IMR-90 (cell line): ENCODE results near the gene DNM2. TPM values are rescaled to one million over a fixed set of nuclear protein-coding genes. Genes with fewer than 3 reads are reported as not detected.

Experiments used
- ATAC-seq: fragments of 200-7000 bp; cut with Tn5 transposase; 2 replicates; pipeline ENCODE4 v1.9.1; 2020; ENCODE audit warnings: low read depth, mild to moderate bottlenecking, moderate library complexity
- BruUV-seq: library from RNA; stranded (reverse); fragments of 400-500 nt; replicated peaks from 2 replicates; lab custom pipeline; 2021; lab: Mats Ljungman, UMichigan
- CTCF ChIA-PET: fragments of 300-600 bp; formaldehyde crosslinking; extraction: SDS; loops from one replicate; lab custom pipeline; 2021; ENCODE audit warnings: antibody characterized with exemption; lab: Yijun Ruan, JAX
- POLR2A ChIA-PET: fragments of 300-600 bp; sonication (Branson Sonifier 250); formaldehyde crosslinking; loops from one replicate; lab custom pipeline; 2022; ENCODE audit warnings: antibody characterized with exemption; ENCODE audit not compliant: unreplicated experiment; lab: Charles Lee
- DNase-seq: peaks from one replicate; pipeline ENCODE4 v3.0.0; 2013
- H2AFZ ChIP-seq: replicated peaks from 2 replicates; pipeline ENCODE3; 2013; ENCODE audit warnings: low read length, mild to moderate bottlenecking; ENCODE audit not compliant: poor library complexity
- H2AK5ac ChIP-seq: 2 replicates; pipeline ENCODE4 v1.6.1; 2013; ENCODE audit warnings: low read depth, low read length, inconsistent platforms
- H2AK9ac ChIP-seq: replicated peaks from 2 replicates; pipeline ENCODE3; 2013; ENCODE audit warnings: mild to moderate bottlenecking, low read depth, low read length, moderate library complexity; ENCODE audit not compliant: poor library complexity
- H2BK120ac ChIP-seq: 2 replicates; pipeline ENCODE4 v1.6.1; 2013; ENCODE audit warnings: low read depth, low read length, inconsistent platforms
- H2BK15ac ChIP-seq: 3 replicates; pipeline ENCODE4 v1.6.1; 2013; ENCODE audit warnings: low read depth, low read length, inconsistent platforms
- H2BK20ac ChIP-seq: 2 replicates; pipeline ENCODE4 v1.6.1; 2013; ENCODE audit warnings: low read depth, mild to moderate bottlenecking, inconsistent platforms, low read length, moderate library complexity
- H2BK5ac ChIP-seq: 2 replicates; pipeline ENCODE4 v1.6.1; 2013; ENCODE audit warnings: mild to moderate bottlenecking, low read depth, low read length, inconsistent platforms; ENCODE audit not compliant: poor library complexity, severe bottlenecking
- H3K14ac ChIP-seq: replicated peaks from 2 replicates; pipeline ENCODE4 v1.6.1; 2013; ENCODE audit warnings: low read depth, low read length, inconsistent platforms
- H3K18ac ChIP-seq: 2 replicates; pipeline ENCODE4 v1.6.1; 2013; ENCODE audit warnings: low read depth, low read length, control low read depth
- H3K23ac ChIP-seq: 2 replicates; pipeline ENCODE4 v1.6.1; 2013; ENCODE audit warnings: low read depth, low read length, inconsistent platforms
- H3K27ac ChIP-seq: 2 replicates; pipeline ENCODE4 v1.5.1; 2013; ENCODE audit warnings: mild to moderate bottlenecking, control low read depth, low read length; ENCODE audit not compliant: insufficient read depth
- H3K27me3 ChIP-seq: 2 replicates; pipeline ENCODE4 v1.6.1; 2013; ENCODE audit warnings: low read length; ENCODE audit not compliant: control insufficient read depth, insufficient read depth
- H3K36me3 ChIP-seq: 2 replicates; pipeline ENCODE4 v1.6.1; 2013; ENCODE audit warnings: low read length, mixed read lengths; ENCODE audit not compliant: control insufficient read depth, insufficient read depth
- H3K4ac ChIP-seq: 2 replicates; pipeline ENCODE4 v1.6.1; 2013; ENCODE audit warnings: low read depth, low read length, inconsistent platforms
- H3K4me1 ChIP-seq: 2 replicates; pipeline ENCODE4 v1.6.1; 2013; ENCODE audit warnings: low read length, mixed read lengths; ENCODE audit not compliant: control insufficient read depth, insufficient read depth
- H3K4me2 ChIP-seq: 2 replicates; pipeline ENCODE4 v1.6.1; 2013; ENCODE audit warnings: low read depth, mild to moderate bottlenecking, control low read depth, low read length, moderate library complexity
- H3K4me3 ChIP-seq: 2 replicates; pipeline ENCODE4 v1.5.1; 2013; ENCODE audit warnings: low read depth, mild to moderate bottlenecking, control low read depth, low read length, moderate library complexity; ENCODE audit not compliant: insufficient read depth
- H3K56ac ChIP-seq: 2 replicates; pipeline ENCODE4 v1.6.1; 2013; ENCODE audit warnings: low read length, inconsistent platforms; ENCODE audit not compliant: insufficient read depth; ENCODE audit errors: extremely low read depth
- H3K79me1 ChIP-seq, 2 experiments: 2 replicates each; pipeline ENCODE4 v1.6.1; 2013; ENCODE audit warnings: low read length in 2 of 2, inconsistent platforms in 1 of 2, low read depth in 1 of 2
- H3K9ac ChIP-seq: 2 replicates; pipeline ENCODE4 v1.6.1; 2013; ENCODE audit warnings: low read depth, low read length, control low read depth
- H3K9me1 ChIP-seq: 2 replicates; pipeline ENCODE4 v1.6.1; 2013; ENCODE audit warnings: low read length, inconsistent platforms; ENCODE audit not compliant: insufficient read depth
- H3K9me3 ChIP-seq: 2 replicates; pipeline ENCODE4 v1.6.1; 2013; ENCODE audit warnings: low read length; ENCODE audit not compliant: control insufficient read depth, insufficient read depth
- H4K20me1 ChIP-seq: 2 replicates; pipeline ENCODE4 v1.6.1; 2013; ENCODE audit warnings: low read length, inconsistent platforms; ENCODE audit not compliant: insufficient read depth
- H4K5ac ChIP-seq: 2 replicates; pipeline ENCODE4 v1.6.1; 2013; ENCODE audit warnings: mild to moderate bottlenecking, low read depth, low read length, control low read depth
- H4K8ac ChIP-seq, 2 experiments: 2 replicates each; pipeline ENCODE4 v1.6.1; 2013; ENCODE audit warnings: low read depth in 2 of 2, low read length in 2 of 2, control low read depth in 1 of 2, inconsistent platforms in 1 of 2
- H4K91ac ChIP-seq: 2 replicates; pipeline ENCODE4 v1.6.1; 2013; ENCODE audit warnings: low read depth, low read length, inconsistent platforms; ENCODE audit not compliant: insufficient read depth
- BHLHE40 ChIP-seq: fragments of 150-350 bp; IDR thresholded peaks from 2 replicates; pipeline ENCODE4 v1.6.1; 2016; ENCODE audit warnings: mild to moderate bottlenecking, low read depth, low read length
- CEBPB ChIP-seq: IDR thresholded peaks from 2 replicates; pipeline ENCODE4 v1.6.1; 2012; ENCODE audit warnings: low read depth, low read length, improper control_type of control experiment
- MAZ ChIP-seq: IDR thresholded peaks from 2 replicates; pipeline ENCODE4 v1.6.1; 2012; ENCODE audit warnings: low read depth, mild to moderate bottlenecking, low read length, improper control_type of control experiment, moderate library complexity, borderline replicate concordance
- MXI1 ChIP-seq: IDR thresholded peaks from 2 replicates; pipeline ENCODE4 v1.6.1; 2012; ENCODE audit warnings: low read depth, mild to moderate bottlenecking, low read length, moderate library complexity, borderline replicate concordance
- NFE2L2 ChIP-seq: fragments of 150-350 bp; IDR thresholded peaks from 2 replicates; pipeline ENCODE4 v1.6.1; 2016; ENCODE audit warnings: low read depth, mild to moderate bottlenecking, low read length
- USF2 ChIP-seq: fragments of 150-350 bp; IDR thresholded peaks from 2 replicates; pipeline ENCODE4 v1.6.1; 2017; ENCODE audit warnings: mild to moderate bottlenecking, antibody characterized with exemption, low read length, low read depth
- WGBS, 2 experiments: methylation state at CpG; one replicate each; pipeline versions ENCODE4 v1.1.5 to v1.1.7; 2013; ENCODE audit warnings: missing lambda C conversion rate in 2 of 2; ENCODE audit not compliant: insufficient read length in 1 of 2; ENCODE audit errors: extremely low coverage in 2 of 2; 5-methylcytosine and 5-hydroxymethylcytosine counted together
- dilution Hi-C: fragments of 300-500 bp; cut with HindIII; formaldehyde crosslinking; loops from one replicate; pipeline ENCODE4 v1.14.3; 2018; ENCODE audit warnings: low sequenced_read_pairs; ENCODE audit not compliant: unreplicated experiment
- in situ Hi-C: fragments of 300-500 bp; cut with MboI; formaldehyde crosslinking; loops from 3 replicates; pipeline ENCODE4 v1.14.3; 2019; ENCODE audit warnings: low sequenced_read_pairs, inconsistent platforms, mixed read lengths
- intact Hi-C: fragments of 100-400 bp; cut with micrococcal nuclease; formaldehyde crosslinking; loops from 2 replicates; pipeline ENCODE4 v1.10.0; 2022
- polyA plus RNA-seq, 3 experiments: library from polyadenylated mRNA; depleted of rRNA; stranded (reverse); fragments of >200 nt; gene quantifications; 2 replicates each; pipeline ENCODE4 v1.2.3, GENCODE V29; 2012; ENCODE audit warnings: low replicate concordance in 1 of 3
- total RNA-seq: library from RNA; depleted of rRNA; stranded (reverse); fragments of >200 nt; gene quantifications from 2 replicates; pipeline ENCODE4 v1.2.3, GENCODE V29; 2012
- TF ChIP-seq, protein P1 (sequence below): fragments of 150-350 bp; IDR thresholded peaks from 2 replicates; pipeline ENCODE4 v1.6.1; 2016; ENCODE audit warnings: low read depth, mild to moderate bottlenecking, low read length, moderate library complexity, borderline replicate concordance
- TF ChIP-seq, protein P2 (sequence below): conservative IDR thresholded peaks from 2 replicates; pipeline ENCODE4 v1.5.1; 2012; ENCODE audit warnings: mild to moderate bottlenecking, low read depth, low read length, improper control_type of control experiment

DNM2 gene
- total and polyA plus RNA-seq, 2 of the 4 experiments (the other 2 are of a cell fraction) = 55.6 to 74.2 TPM

GRCh38 chr19:10687518-10688288, 30.2 kb upstream of the DNM2 start:
- Histone ChIP-seq H3K36me3 (peaks cover 90% of the 10 kb centered on the region), H3K27me3 (no peaks in the 10 kb centered on the region), H4K5ac (no peak overlapping the region), H3K14ac (no peak overlapping the region), H2BK15ac (no peak overlapping the region), H2BK120ac (no peak overlapping the region), H2AK9ac (no peak overlapping the region), H3K9me3 (no peaks in the 10 kb centered on the region), H2BK20ac (no peak overlapping the region), H2BK5ac (no peak overlapping the region), H3K56ac (no peak overlapping the region), H3K27ac (no peak overlapping the region), H3K18ac (no peak overlapping the region), H2AFZ (no peak overlapping the region), H4K8ac (no peak overlapping the region), H4K91ac (no peak overlapping the region), H3K4me3 (no peak overlapping the region), H3K9me1 (peaks cover 7% of the 10 kb centered on the region; the same call in 1 of the 2 replicates), H3K4ac (no peak overlapping the region), H3K4me1 (no peaks in the 10 kb centered on the region), H3K23ac (no peak overlapping the region), H2AK5ac (no peak overlapping the region), H3K9ac (no peak overlapping the region), H3K4me2 (no peak overlapping the region), H3K79me1 (peaks cover 32 to 68% of the 10 kb centered on the region in 2 experiments), H4K20me1 (peaks cover 75% of the 10 kb centered on the region)
- dilution Hi-C loops = no loop called here
- TF ChIP-seq MAZ (no peak), NFE2L2 (no peak), CEBPB (no peak), USF2 (no peak), BHLHE40 (no peak), MXI1 (no peak)
- TF ChIP-seq, protein P1, sequence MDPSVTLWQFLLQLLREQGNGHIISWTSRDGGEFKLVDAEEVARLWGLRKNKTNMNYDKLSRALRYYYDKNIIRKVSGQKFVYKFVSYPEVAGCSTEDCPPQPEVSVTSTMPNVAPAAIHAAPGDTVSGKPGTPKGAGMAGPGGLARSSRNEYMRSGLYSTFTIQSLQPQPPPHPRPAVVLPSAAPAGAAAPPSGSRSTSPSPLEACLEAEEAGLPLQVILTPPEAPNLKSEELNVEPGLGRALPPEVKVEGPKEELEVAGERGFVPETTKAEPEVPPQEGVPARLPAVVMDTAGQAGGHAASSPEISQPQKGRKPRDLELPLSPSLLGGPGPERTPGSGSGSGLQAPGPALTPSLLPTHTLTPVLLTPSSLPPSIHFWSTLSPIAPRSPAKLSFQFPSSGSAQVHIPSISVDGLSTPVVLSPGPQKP = no peak
- TF ChIP-seq, protein P2, sequence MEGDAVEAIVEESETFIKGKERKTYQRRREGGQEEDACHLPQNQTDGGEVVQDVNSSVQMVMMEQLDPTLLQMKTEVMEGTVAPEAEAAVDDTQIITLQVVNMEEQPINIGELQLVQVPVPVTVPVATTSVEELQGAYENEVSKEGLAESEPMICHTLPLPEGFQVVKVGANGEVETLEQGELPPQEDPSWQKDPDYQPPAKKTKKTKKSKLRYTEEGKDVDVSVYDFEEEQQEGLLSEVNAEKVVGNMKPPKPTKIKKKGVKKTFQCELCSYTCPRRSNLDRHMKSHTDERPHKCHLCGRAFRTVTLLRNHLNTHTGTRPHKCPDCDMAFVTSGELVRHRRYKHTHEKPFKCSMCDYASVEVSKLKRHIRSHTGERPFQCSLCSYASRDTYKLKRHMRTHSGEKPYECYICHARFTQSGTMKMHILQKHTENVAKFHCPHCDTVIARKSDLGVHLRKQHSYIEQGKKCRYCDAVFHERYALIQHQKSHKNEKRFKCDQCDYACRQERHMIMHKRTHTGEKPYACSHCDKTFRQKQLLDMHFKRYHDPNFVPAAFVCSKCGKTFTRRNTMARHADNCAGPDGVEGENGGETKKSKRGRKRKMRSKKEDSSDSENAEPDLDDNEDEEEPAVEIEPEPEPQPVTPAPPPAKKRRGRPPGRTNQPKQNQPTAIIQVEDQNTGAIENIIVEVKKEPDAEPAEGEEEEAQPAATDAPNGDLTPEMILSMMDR = no peak
- no peak for DNase-seq
- ChIA-PET CTCF (interaction anchor here (0.6 kb wide), 1 partner anchor 157 kb away, joined by 4 read pairs; no protein-coding TSS in a partner anchor), POLR2A (no interaction called here)
- WGBS, 2 experiments = 98% methylated on average over 7 of the region's 25 CpGs; no CpG with 5 or more reads in 1 of the 2 experiments
- in situ Hi-C loops = no loop called here
- BruUV-seq = no TSS peak
- intact Hi-C loops = no loop called here
- ATAC-seq = no peak
